Right renal pelvis (tissue), 4 donors: ENCODE results near the gene ZNF521. TPM values are rescaled to one million over a fixed set of nuclear protein-coding genes. Genes with fewer than 3 reads are reported as not detected.

Source experiments
- DNase-seq, 4 donors: peaks; one replicate each; pipeline ENCODE4 v3.0.0-alpha.2; 2013; ENCODE audit warnings: low read depth in 4 of 4, low spot score in 3 of 4, missing footprints in 1 of 4
- polyA plus RNA-seq, 4 donors: library from polyadenylated mRNA; unstranded; fragments of 120-200 nt; gene quantifications; one replicate each; pipeline ENCODE4 v1.2.1, GENCODE V29; 2013; ENCODE audit not compliant: insufficient read length in 4 of 4

Gene ZNF521
- polyA plus RNA-seq, 4 donors: 35.6 to 41.2 (median 38.4) TPM

GRCh38 chr18:25340762-25341161, 11.2 kb downstream of the ZNF521 start:
- DNase-seq: no peak

- DNase-seq: no peak
These were observed 16.3 kb downstream of the ZNF521 start for GRCh38 chr18:25335676-25336075.

DNA sequence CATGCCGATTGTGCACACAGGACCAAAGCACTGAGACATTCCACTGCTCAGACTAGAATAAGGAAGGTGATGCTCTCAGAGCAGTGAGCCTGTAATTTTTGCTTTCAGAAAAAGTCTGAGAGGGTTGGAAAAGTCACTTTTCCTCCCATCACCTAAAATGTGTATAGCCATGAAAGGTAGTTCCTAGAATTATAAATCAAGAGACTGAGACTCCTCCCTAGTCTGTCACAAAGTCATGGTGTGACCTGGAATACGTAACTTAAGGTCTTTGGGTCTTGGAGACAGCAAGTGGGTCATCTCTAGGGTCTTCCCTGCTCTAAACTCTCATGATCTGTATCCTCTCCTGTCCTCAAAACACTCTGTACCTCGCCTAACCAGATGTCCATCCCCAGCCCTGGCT, 16.9 kb downstream of the ZNF521 start:
- no peak for DNase-seq

DNA sequence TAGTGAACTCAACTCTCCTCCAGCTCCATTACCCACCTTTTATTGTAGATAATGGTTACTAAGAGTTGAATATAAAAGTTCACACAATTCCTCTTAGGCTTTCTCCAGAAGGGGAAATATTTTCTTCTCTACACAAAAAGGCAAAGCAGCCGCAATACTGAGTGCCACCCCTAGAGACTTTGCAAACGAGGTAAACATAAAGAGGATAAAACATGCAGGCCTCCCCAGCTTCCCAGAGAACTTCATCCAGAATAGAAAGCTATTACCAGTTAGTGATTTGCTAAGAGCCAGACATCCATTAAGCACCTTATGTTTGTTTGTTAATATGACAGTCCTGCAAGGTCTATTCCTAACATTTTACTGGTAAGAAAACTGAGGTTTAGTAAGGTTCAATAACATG, 17.4 kb downstream of the ZNF521 start:
- no peak for DNase-seq

DNA sequence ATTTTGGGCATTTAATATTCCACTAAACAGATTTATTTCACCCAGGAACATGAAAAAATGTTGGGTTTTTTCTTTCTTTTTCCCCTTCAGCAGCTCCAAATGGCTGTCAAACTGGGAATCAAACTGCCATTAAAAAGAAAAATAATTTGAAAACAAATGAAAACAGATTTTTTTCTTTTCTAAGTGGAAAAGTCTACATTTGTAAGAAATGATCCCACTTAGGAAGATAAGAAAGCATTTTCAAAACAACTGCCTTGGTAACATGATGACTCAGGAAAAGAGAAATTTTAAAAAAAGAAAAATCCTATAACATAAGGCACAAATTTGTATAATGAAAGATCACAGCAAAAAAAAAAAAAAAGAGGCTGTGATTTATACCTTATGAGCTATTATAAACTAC, 20.0 kb downstream of the ZNF521 start:
- DNase-seq: no peak

DNA sequence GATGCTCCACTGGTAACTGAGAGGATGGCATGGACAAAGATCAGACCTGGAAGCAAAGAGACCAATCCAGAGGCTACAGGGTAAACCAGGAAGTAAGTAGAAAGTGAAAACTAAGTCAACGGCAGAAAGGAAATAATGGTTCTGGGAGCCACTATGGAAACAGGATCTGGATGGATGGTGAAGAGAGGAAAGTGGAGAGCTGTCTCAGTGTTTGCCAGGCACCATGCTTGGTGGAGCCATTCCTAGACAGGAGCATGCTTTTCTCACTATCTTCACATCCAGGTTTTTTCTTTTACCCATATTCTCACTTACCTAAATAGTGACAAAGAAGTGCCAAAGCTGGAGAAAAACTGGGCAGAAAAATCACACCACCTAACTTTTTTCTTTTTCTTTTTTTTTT, 22.2 kb downstream of the ZNF521 start:
- no peak for DNase-seq

GRCh38 chr18:25327584-25327983, 24.4 kb downstream of the ZNF521 start:
- DNase-seq: no peak

- no peak for DNase-seq
These were observed 25.5 kb downstream of the ZNF521 start for GRCh38 chr18:25326361-25326952.

DNA sequence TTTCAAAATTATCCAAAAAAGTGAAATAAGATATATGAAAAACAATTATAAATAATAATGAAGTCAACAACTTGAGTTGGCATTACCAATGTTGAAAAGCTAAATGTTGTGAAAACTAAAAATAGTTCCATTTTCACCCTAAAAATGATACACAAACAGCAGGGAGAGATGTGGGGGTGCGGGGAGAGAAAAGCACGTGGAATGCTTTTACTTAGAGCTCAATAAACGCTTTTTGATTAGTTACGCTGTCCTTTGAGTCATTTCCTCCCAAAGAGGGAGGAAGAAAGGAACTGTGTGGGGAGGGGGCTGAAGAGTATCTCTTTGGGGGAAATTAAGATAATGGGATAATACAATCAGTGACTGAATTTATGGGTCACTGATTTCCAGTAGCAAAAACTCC, 29.2 kb downstream of the ZNF521 start:
- DNase-seq: no peak

GRCh38 chr18:25316381-25317018, 35.5 kb downstream of the ZNF521 start:
- DNase-seq: peak in 1 of 4 donors; percentile 20

GRCh38 chr18:25314838-25315190, 37.2 kb downstream of the ZNF521 start:
- DNase-seq: no peak

- no peak for DNase-seq
These were observed 37.7 kb downstream of the ZNF521 start for GRCh38 chr18:25314151-25314837.

DNA sequence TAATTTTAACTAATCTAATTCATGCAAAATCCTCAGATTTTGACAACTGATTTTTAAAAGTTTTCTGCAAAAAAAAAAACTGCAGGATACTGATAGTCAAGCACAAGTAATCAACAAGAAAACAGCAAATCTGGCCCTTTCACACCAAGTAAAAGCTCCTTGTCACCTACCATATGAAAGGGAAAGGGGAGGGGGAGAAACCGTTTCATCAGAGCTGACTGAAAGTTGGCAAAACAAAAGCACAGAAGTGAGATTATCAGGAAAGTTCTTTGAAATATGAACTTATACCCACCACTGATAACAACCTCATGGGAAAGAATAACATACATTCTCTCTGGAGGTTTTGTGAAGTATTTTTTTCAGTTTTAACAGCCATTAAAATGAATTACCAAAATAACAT, 38.7 kb downstream of the ZNF521 start:
- DNase-seq: no peak

GRCh38 chr18:25310045-25310444, 41.9 kb downstream of the ZNF521 start:
- no peak for DNase-seq

GRCh38 chr18:25308381-25308780, 43.6 kb downstream of the ZNF521 start:
- DNase-seq: no peak

DNA sequence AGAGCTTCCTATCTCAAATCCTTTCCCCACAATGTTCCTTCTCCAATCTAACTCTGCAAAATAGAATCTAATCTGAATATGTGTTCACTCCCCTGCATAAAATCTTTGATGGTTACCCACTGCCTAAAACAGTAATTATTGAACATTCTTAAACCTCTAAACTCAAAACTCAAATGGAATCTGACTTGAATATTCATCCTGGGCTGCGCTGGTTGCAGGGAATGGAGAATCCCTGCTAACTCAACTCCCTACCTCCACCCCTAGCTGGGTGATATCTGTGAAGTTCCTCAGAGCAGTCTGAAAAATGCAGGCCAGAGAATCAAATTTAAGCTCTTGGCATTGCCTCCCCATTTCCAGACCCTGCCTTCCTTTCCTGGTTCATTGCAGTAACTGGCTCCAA, 44.8 kb downstream of the ZNF521 start:
- DNase-seq: no peak

- DNase-seq: no peak
These were observed 45.3 kb downstream of the ZNF521 start for GRCh38 chr18:25306671-25307070.

- no peak for DNase-seq
These were observed 46.4 kb downstream of the ZNF521 start for GRCh38 chr18:25305584-25305983.

- no peak for DNase-seq
These were observed 51.5 kb downstream of the ZNF521 start for GRCh38 chr18:25300492-25300891.

- no peak for DNase-seq
These were observed 52.3 kb downstream of the ZNF521 start for GRCh38 chr18:25299426-25300300.

DNA sequence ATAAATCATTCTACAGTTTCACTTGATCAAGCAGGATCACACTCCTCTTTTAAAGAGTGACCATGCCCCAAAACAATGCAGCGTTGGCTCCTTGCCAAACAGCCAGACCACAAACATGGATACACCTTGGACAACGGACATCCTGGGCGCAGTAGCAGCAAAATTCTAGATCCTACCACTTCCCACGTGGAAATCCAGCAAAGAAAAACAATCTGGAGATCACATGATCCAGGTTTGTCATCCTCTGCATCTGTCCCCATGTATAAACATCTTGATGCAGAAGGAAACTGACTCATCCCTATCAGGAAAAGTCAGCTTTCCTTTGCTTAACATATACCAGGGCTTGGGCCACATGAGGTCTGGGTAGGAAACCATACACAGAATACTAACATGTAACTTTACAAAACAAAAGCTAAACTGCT, 53.1 kb downstream of the ZNF521 start:
- no peak for DNase-seq
